Activated T-cell treated with anti-CD3 and anti-CD28 coated beads, Interleukin-2, amount 50 U/mL, for 72 hours (primary cell): ENCODE data around the gene ADAMTSL5. TPM values are rescaled to one million over a fixed set of nuclear protein-coding genes. Genes with fewer than 3 reads are reported as not detected.
A peak's percentile ranks its signal among the peaks of the same experiment; 100 is the strongest.

ENCODE experiments used
- ATAC-seq, 2 donors: fragments of 150-1000 bp; cut with Tn5 transposase; replicated peaks in 1 of 2; 2 replicates each; pipeline ENCODE4 v1.10.0; 2021; ENCODE audit warnings: moderate library complexity in 2 of 2, mild to moderate bottlenecking in 1 of 2
- DNase-seq, 2 donors: peaks; one replicate each; pipeline ENCODE4 v3.0.0; 2021 to 2022; ENCODE audit warnings: mixed read lengths in 1 of 2
- H3K27ac Mint-ChIP-seq: one replicate; pipeline ENCODE4 v1.8.0; 2022; ENCODE audit warnings: mild to moderate bottlenecking, moderate library complexity, mixed read lengths
- H3K27me3 Mint-ChIP-seq: one replicate; pipeline ENCODE4 v1.8.0; 2022; ENCODE audit warnings: low read depth, mixed read lengths
- H3K36me3 Mint-ChIP-seq, 2 donors: one replicate each; pipeline ENCODE4 v1.8.0; 2022; ENCODE audit warnings: mixed read lengths in 2 of 2, mild to moderate bottlenecking in 1 of 2; ENCODE audit not compliant: insufficient read depth in 2 of 2
- H3K4me1 Mint-ChIP-seq: one replicate; pipeline ENCODE4 v1.8.0; 2022; ENCODE audit warnings: low read depth, mixed read lengths
- H3K4me3 Mint-ChIP-seq, 2 donors: one replicate each; pipeline ENCODE4 v1.8.0; 2022; ENCODE audit warnings: mild to moderate bottlenecking in 2 of 2, mixed read lengths in 2 of 2, moderate library complexity in 2 of 2
- H3K9me3 Mint-ChIP-seq, 2 donors: one replicate each; pipeline ENCODE4 v1.8.0; 2022; ENCODE audit warnings: mixed read lengths in 2 of 2
- total RNA-seq, 2 donors: library from RNA; stranded (reverse); gene quantifications; one replicate each; pipeline ENCODE4 v1.2.3, GENCODE V29; 2022

ADAMTSL5 gene, protein sequence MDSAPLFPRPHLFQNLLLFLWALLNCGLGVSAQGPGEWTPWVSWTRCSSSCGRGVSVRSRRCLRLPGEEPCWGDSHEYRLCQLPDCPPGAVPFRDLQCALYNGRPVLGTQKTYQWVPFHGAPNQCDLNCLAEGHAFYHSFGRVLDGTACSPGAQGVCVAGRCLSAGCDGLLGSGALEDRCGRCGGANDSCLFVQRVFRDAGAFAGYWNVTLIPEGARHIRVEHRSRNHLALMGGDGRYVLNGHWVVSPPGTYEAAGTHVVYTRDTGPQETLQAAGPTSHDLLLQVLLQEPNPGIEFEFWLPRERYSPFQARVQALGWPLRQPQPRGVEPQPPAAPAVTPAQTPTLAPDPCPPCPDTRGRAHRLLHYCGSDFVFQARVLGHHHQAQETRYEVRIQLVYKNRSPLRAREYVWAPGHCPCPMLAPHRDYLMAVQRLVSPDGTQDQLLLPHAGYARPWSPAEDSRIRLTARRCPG
- total RNA-seq, result 1 to 10 TPM; 4.3 to 5.5 TPM

GRCh38 chr19:1512671-1513498 is at the start of gene ADAMTSL5:
ADAMTSL5 (minus strand) TSS chr19:1513019; CDS start chr19:1510943, 2,076 bp downstream.
- no peaks in the 10 kb centered on the region for H3K36me3 Mint-ChIP-seq
- no peak within 1 kb of the TSS for H3K27ac Mint-ChIP-seq
- no peaks in the 10 kb centered on the region for H3K27me3 Mint-ChIP-seq
- no peaks in the 10 kb centered on the region for H3K9me3 Mint-ChIP-seq
- ATAC-seq (peak; percentile 87), DNase-seq (peak; percentile 85)
- peaks cover 23% of the 10 kb centered on the region for H3K4me1 Mint-ChIP-seq
- H3K4me3 Mint-ChIP-seq, result peak within 1 kb of the TSS; percentile 81 to 82

DNA sequence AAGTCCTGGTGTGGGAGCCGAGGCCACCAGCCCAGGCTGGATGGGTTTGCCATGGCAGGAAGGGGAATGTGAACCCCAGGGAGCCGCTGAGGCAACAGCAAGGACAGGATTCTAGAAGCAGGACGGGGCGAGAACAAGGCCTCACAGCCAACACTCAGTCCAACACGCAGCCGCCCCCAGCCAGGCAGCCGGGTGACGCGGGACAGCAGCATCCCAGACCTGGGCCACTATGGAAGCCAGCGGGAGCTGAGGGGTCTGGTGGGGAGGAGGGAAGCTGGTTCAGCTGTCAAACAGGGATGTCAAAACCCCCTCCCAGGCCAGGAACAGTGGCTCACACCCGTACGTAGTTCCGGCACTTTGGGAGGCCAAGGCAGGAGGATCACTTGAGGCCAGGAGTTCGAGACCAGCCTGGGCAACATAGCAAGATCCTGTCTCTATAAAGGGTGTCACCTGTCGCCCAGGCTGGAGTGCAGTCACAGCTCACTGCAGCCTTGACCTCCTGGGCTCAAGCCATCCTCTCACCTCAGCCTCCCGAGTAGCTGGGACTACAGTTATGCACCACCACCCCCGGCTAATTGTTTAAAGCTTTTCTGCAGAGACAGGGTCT is 48.5 kb upstream of the ADAMTSL5 start:
- no peak overlapping the region for H3K4me3 Mint-ChIP-seq
- H3K27ac Mint-ChIP-seq, result no peak overlapping the region
- no peak for ATAC-seq
- H3K9me3 Mint-ChIP-seq, result no peaks in the 10 kb centered on the region
- H3K36me3 Mint-ChIP-seq, result no peaks in the 10 kb centered on the region
- no peaks in the 10 kb centered on the region for H3K4me1 Mint-ChIP-seq
- no peaks in the 10 kb centered on the region for H3K27me3 Mint-ChIP-seq
- no peak for DNase-seq

- no peaks in the 10 kb centered on the region for H3K36me3 Mint-ChIP-seq
- H3K9me3 Mint-ChIP-seq, result no peaks in the 10 kb centered on the region
- DNase-seq (no peak), ATAC-seq (no peak)
- H3K4me3 Mint-ChIP-seq, result no peak overlapping the region
- H3K4me1 Mint-ChIP-seq, result no peaks in the 10 kb centered on the region
- no peaks in the 10 kb centered on the region for H3K27me3 Mint-ChIP-seq
- H3K27ac Mint-ChIP-seq, result no peak overlapping the region
These were observed 47.6 kb upstream of the ADAMTSL5 start for GRCh38 chr19:1560286-1560882.

GRCh38 chr19:1558552-1558951 is 45.7 kb upstream of the ADAMTSL5 start:
- Mint-ChIP-seq H3K36me3 (no peaks in the 10 kb centered on the region), H3K27ac (no peak overlapping the region), H3K4me1 (no peaks in the 10 kb centered on the region), H3K27me3 (no peaks in the 10 kb centered on the region), H3K9me3 (no peaks in the 10 kb centered on the region), H3K4me3 (no peak overlapping the region)
- no peak for ATAC-seq
- no peak for DNase-seq

DNA sequence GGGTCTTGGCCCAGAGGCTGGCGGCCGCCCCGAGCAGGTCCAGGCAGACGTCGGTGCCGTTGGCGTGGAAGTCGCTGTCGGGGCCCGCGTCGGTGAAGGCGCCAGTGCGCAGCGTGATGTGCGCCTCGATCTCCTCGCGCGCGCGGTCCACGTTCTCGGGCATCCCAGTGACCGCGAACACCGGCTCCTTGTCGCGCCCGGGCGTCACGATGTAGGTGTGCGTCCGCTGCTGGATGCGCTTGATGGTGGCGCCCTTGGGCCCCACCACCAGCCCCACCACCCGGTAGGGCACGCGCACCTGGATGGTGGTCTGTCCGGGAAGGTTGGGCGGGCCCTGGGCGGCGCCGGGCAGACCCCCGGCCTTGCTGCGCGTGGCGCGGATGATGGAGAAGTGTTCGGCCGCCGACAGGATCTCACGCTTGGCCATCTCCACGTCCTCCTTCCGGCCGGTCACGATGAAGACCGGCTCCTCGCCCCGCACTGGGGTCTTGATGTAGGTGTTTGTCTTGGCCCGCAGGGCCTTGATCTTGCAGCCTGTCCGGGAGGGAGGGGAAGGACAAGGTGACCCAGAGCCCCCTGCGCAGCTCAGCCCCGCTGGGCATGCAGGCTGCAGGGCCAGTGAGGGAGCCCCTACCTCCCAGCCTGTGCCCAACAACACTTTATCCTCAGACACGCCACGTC is 43.7 kb upstream of the ADAMTSL5 start:
- no peak overlapping the region for H3K4me3 Mint-ChIP-seq
- no peaks in the 10 kb centered on the region for H3K36me3 Mint-ChIP-seq
- ATAC-seq (no peak), DNase-seq (no peak)
- peaks cover 6% of the 10 kb centered on the region for H3K27me3 Mint-ChIP-seq
- no peaks in the 10 kb centered on the region for H3K9me3 Mint-ChIP-seq
- H3K27ac Mint-ChIP-seq, result no peak overlapping the region
- no peaks in the 10 kb centered on the region for H3K4me1 Mint-ChIP-seq

DNA sequence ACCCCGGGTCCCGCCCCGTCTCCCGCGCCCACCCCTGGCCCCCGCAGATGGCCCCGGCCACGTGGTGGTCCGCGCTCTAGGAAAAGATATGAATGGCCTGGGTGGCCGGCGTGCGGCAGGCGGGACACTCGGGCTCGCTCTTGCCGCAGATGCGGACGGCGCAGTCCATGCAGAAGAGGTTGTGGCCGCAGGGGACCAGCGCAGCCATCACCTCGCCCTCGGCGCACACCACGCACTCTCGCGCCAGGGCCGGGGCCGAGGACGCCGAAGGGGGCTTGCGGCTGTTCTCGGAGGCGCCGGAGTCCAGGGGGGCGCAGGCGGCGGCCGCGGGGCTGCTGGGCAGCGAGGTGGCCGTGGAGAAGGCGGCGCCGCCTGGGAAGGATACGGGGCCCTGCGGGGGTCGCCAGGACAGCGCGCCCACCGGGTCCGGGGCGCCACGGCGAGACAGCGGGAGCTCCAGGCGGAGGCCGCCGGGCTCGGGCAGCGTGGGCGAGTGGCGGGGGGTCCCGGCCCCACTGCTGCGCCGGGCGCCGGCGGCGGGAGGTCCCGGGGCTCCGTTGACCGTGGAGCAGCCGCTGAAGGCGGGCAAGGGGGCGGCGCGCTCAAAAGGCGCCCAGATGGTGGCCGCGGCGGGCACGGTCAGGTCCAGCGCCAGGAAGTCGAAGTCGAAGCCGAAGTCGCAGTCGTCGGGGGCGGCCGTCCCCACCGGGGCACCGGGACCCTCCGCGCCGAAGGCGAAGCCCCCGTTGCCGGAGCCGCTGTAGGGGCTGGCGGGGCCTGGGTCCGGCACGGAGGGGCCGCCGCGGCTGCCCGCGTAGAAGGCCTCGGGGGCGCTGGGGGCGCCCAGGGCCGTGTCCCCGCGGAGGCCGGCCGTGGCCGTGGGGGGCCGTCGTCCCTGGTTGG is 42.9 kb upstream of the ADAMTSL5 start:
- no peak overlapping the region for H3K4me3 Mint-ChIP-seq
- H3K27me3 Mint-ChIP-seq, result peaks cover 6% of the 10 kb centered on the region
- H3K9me3 Mint-ChIP-seq, result no peaks in the 10 kb centered on the region
- ATAC-seq (no peak), DNase-seq (no peak)
- H3K27ac Mint-ChIP-seq, result no peak overlapping the region
- no peaks in the 10 kb centered on the region for H3K36me3 Mint-ChIP-seq
- H3K4me1 Mint-ChIP-seq, result no peaks in the 10 kb centered on the region

GRCh38 chr19:1554968-1555367 is 42.1 kb upstream of the ADAMTSL5 start:
- Mint-ChIP-seq H3K9me3 (peaks cover 0 to 2% of the 10 kb centered on the region in 2 donors), H3K27me3 (peaks cover 6% of the 10 kb centered on the region), H3K4me3 (no peak overlapping the region), H3K4me1 (no peaks in the 10 kb centered on the region), H3K36me3 (no peaks in the 10 kb centered on the region), H3K27ac (no peak overlapping the region)
- ATAC-seq (no peak), DNase-seq (no peak)

DNA sequence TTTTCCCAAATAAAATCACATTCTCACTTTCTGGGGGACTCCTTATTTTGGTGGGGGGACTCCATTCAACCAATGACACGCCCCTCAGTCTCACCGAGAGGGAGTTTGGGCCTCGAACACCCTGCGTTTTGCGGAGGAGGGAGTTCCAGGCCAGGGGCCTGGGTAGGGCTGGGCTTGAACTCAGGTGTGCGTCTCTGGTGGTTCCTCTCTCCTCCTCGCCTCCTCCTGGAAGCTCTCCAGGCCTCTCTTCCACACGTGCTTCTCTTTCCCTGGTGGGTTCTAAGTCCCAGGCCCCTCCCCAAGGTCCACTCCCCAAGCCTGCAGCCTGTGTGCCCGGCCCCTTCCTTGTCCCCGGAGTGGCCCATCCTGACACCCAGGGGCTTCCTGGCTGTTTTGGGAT is 40.6 kb upstream of the ADAMTSL5 start:
- DNase-seq (no peak), ATAC-seq (no peak)
- peaks cover 6% of the 10 kb centered on the region for H3K27me3 Mint-ChIP-seq
- H3K27ac Mint-ChIP-seq, result no peak overlapping the region
- no peaks in the 10 kb centered on the region for H3K36me3 Mint-ChIP-seq
- peaks cover 0 to 2% of the 10 kb centered on the region in 2 donors for H3K9me3 Mint-ChIP-seq
- H3K4me3 Mint-ChIP-seq, result no peak overlapping the region
- no peaks in the 10 kb centered on the region for H3K4me1 Mint-ChIP-seq

DNA sequence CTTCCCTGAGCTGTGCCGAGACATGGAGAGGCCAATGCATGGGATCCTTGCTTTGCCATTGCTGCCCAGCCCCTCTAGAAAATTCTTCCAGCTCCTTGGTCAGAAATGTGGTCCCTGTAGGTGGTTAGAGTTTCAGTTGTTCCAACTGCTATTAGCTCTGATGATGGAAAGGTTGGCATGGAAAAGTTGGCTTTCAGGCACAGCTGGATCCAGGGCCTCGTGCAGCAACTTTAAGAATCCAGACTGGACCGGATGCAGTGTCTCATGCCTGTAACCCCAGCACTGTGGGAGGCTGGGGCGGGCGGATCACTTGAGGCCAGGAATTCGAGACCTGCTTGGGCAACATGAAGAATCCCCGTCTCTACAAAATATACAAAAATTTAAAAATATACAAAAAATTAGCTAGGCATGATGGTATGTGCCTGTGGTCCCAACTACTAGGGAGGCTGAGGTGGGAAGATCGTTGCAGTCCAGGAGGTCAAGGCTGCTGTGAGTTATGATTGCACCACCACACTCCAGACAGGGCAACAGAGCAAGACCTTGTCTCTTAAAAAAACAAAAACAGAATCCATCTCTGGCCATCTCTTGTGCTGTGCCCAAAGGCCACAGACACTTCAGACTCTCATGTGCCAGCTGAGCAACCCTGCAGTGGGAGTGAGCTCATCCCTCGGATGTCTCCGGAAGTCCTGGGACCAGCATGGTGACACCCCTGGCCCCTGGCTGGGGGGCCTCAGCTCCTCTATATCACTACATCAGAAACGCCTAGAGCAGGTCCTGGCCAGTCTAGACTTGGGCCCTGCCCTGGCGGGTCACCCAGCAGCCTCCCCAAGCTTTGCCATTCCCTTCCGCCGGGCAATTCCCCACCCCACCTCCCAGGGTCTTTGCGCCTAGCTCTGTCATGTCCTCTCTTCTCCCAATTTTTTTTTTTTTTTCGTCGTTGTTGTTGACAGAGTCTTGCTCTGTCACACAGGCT is 38.5 kb upstream of the ADAMTSL5 start:
- DNase-seq (no peak), ATAC-seq (no peak)
- no peak overlapping the region for H3K27ac Mint-ChIP-seq
- no peak overlapping the region for H3K4me3 Mint-ChIP-seq
- H3K4me1 Mint-ChIP-seq, result no peaks in the 10 kb centered on the region
- H3K27me3 Mint-ChIP-seq, result peaks cover 6% of the 10 kb centered on the region
- H3K36me3 Mint-ChIP-seq, result no peaks in the 10 kb centered on the region
- H3K9me3 Mint-ChIP-seq, result peaks cover 0 to 2% of the 10 kb centered on the region in 2 donors

DNA sequence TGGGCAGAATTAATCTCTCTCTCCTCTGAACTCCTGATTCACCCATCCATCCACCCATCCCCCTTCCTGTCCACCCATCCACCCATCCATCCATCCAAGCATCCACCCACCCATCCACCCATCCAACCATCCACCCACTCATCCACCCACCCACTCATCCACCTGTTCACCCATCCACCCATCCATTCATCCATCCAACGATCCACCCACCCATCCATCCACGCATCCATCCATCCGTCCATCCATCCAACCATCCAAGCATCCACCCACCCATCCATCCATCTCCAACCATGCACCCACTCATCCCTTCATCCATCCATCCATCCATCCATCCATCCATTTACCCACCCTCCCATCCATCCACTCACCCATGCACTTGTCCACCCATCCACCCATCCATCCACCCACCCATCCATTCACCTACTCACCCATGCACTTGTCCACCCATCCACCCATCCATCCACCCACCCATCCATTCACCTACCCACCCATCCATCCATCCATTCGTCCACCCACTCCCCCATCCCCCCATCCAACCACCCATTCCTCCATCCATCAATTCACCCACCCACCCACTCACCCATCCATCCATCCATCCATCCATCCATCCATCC is 36.6 kb upstream of the ADAMTSL5 start:
- peaks cover 6% of the 10 kb centered on the region for H3K27me3 Mint-ChIP-seq
- peaks cover 0 to 2% of the 10 kb centered on the region in 2 donors for H3K9me3 Mint-ChIP-seq
- H3K36me3 Mint-ChIP-seq, result no peaks in the 10 kb centered on the region
- no peak overlapping the region for H3K27ac Mint-ChIP-seq
- no peaks in the 10 kb centered on the region for H3K4me1 Mint-ChIP-seq
- DNase-seq (no peak), ATAC-seq (no peak)
- H3K4me3 Mint-ChIP-seq, result no peak overlapping the region
